MCF 10A (cell line): ENCODE measurements around the gene OXER1. TPM values are rescaled to one million over a fixed set of nuclear protein-coding genes. Genes with fewer than 3 reads are reported as not detected.

Experiments used
- Bru-seq: library from RNA; stranded (reverse); fragments of 400-500 nt; gene quantifications from one replicate; lab custom pipeline; 2021; lab: Mats Ljungman, UMichigan
- BruChase-seq, 2 experiments: library from RNA; stranded (reverse); fragments of 400-500 nt; gene quantifications; one replicate each; lab custom pipeline; 2021; lab: Mats Ljungman, UMichigan
- BruUV-seq: library from RNA; stranded (reverse); fragments of 400-500 nt; replicated peaks from 2 replicates; lab custom pipeline; 2021; lab: Mats Ljungman, UMichigan
- CTCF ChIA-PET: fragments of 300-600 bp; sonication (Branson Sonifier 250); formaldehyde crosslinking; extraction: SDS; loops from one replicate; lab custom pipeline; 2021; ENCODE audit warnings: antibody characterized with exemption, inconsistent platforms; lab: Yijun Ruan, JAX
- POLR2A ChIA-PET: fragments of 300-600, 350-650 bp; sonication (Branson Sonifier 250); formaldehyde crosslinking; extraction: SDS; loops from one replicate; lab custom pipeline; 2020; ENCODE audit warnings: antibody characterized with exemption, inconsistent platforms; lab: Yijun Ruan, JAX
- DNase-seq: peaks from one replicate; pipeline ENCODE4 v3.0.0-alpha.2; 2018; ENCODE audit not compliant: unreplicated experiment
- H3K27ac Mint-ChIP-seq: one replicate; pipeline ENCODE4 v1.8.0; 2022; ENCODE audit warnings: mild to moderate bottlenecking, low read depth, mixed read lengths; ENCODE audit not compliant: unreplicated experiment
- H3K27me3 Mint-ChIP-seq: one replicate; pipeline ENCODE4 v1.8.0; 2022; ENCODE audit warnings: mixed read lengths; ENCODE audit not compliant: insufficient read depth, unreplicated experiment
- H3K36me3 Mint-ChIP-seq: one replicate; pipeline ENCODE4 v1.8.0; 2022; ENCODE audit warnings: mild to moderate bottlenecking, moderate library complexity, mixed read lengths; ENCODE audit not compliant: insufficient read depth, unreplicated experiment
- H3K4me1 Mint-ChIP-seq: one replicate; pipeline ENCODE4 v1.8.0; 2022; ENCODE audit warnings: mixed read lengths; ENCODE audit not compliant: insufficient read depth, unreplicated experiment
- H3K4me3 Mint-ChIP-seq: one replicate; pipeline ENCODE4 v1.8.0; 2022; ENCODE audit warnings: mild to moderate bottlenecking, moderate library complexity, mixed read lengths; ENCODE audit not compliant: unreplicated experiment
- H3K9me3 Mint-ChIP-seq: one replicate; pipeline ENCODE4 v1.8.0; 2022; ENCODE audit warnings: mixed read lengths; ENCODE audit not compliant: unreplicated experiment
- CTCF ChIP-seq: fragments of 200-600 bp; IDR thresholded peaks from one replicate; pipeline ENCODE4 v1.8.0; 2022; ENCODE audit warnings: antibody characterized with exemption, mild to moderate bottlenecking; ENCODE audit not compliant: unreplicated experiment
- intact Hi-C: fragments of 100-400 bp; cut with micrococcal nuclease; formaldehyde crosslinking; loops from 2 replicates; pipeline ENCODE4 v1.14.1; 2022
- long read RNA-seq: library from polyadenylated mRNA; stranded (forward); transcript quantifications from one replicate; pipeline ENCODE4 v2.0.0, GENCODE V29; 2022
- total RNA-seq: library from RNA; stranded (reverse); gene quantifications from 2 replicates; pipeline ENCODE4 v1.2.3, GENCODE V29; 2022

Gene OXER1
- total RNA-seq: not detected in 2 replicates
- not detected for Bru-seq, nascent RNA
- not detected for BruChase-seq, experiment 1, labeled RNA remaining after a 6-hour chase
- not detected for BruChase-seq, experiment 2, labeled RNA remaining after a 2-hour chase
- long read RNA-seq: 0 reads

DNA sequence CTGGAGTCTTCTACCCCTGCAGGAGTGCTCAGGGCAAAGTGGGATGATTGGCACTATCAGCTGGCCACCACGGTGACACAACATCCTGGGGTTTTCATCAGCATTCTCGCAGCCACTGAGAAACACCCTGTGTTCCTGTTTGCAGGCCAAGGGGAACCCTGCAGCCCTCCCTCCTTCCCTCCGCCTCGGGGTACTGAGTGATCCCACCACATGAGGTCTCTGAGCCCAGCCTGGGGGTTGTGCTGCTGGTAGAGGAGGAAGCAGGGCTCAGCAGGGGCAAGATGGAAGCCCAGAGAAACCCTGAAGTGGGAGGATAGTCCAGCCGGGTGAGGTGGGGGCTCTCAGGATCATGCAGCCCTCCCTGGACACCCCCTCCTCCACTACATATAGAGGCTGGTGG, at the start of gene OXER1:
Gene OXER1, minus strand, starts transcription at position 40 of the 400 bp plus-strand sequence. CDS start 73 bp downstream, outside the sequence.
- Mint-ChIP-seq H3K4me3 (no peak within 1 kb of the TSS), H3K36me3 (no peaks in the 10 kb centered on the region), H3K27ac (peak within 1 kb of the TSS; percentile 40), H3K9me3 (no peaks in the 10 kb centered on the region), H3K4me1 (peaks cover 6% of the 10 kb centered on the region), H3K27me3 (no peaks in the 10 kb centered on the region)
- ChIA-PET POLR2A (no interaction called here), CTCF (no interaction called here)
- no peak for DNase-seq
- no TSS peak for BruUV-seq
- intact Hi-C loops: no loop called here
- TF ChIP-seq CTCF: no peak

DNA sequence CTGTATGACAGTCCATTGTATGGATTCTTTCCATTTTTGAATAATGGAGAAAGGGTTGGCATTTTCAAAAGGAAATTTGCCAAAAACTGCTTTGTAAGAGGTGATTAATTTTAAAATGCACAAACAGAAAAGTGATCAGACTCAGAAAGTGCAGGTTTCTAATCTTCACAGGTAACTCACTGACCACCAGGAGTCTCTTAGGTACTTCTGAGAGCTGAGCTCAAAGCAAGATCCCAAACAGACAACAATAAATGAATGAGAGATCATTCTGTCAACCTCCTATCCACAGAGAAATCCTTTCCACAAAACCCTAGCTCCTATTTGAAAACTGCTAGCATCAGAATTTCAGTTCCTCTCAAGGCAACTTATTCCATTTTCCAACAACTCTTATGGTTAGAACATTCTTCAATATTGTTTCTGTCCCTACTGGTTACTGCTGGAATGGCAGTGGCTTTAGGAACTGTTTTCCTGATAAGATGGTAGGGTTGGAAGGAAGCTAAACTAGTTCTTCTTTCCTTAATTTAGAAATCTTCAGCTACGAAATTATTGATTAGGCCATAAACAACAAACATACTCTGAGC, 49.1 kb upstream of the OXER1 start:
- ChIA-PET CTCF (interaction anchor here (0.6 to 2.7 kb wide), 11 partner anchors 9 to 1503 kb away, joined by 3 to 17 read pairs (median 3); no protein-coding TSS in a partner anchor), POLR2A (interaction anchor here (0.7 to 1.9 kb wide), 4 partner anchors 17 to 784 kb away, joined by 3 to 5 read pairs (median 4); partner anchors contain the start of genes THADA and ZFP36L2)
- BruUV-seq: no TSS peak
- DNase-seq: peak; percentile 46
- Mint-ChIP-seq H3K4me3 (no peak overlapping the region), H3K36me3 (peaks cover 14% of the 10 kb centered on the region), H3K27ac (no peak overlapping the region), H3K4me1 (peaks cover 13% of the 10 kb centered on the region), H3K9me3 (no peaks in the 10 kb centered on the region), H3K27me3 (no peaks in the 10 kb centered on the region)
- TF ChIP-seq CTCF: peak; percentile 55
- intact Hi-C loops: no loop called here

GRCh38 chr2:42810971-42811811, 47.3 kb upstream of the OXER1 start:
- no TSS peak for BruUV-seq
- peaks cover 14% of the 10 kb centered on the region for H3K36me3 Mint-ChIP-seq

More at GRCh38 chr2:42810971-42811811, 47.3 kb upstream of the OXER1 start:
- Mint-ChIP-seq H3K9me3 (no peaks in the 10 kb centered on the region), H3K27ac (peak overlapping the region; percentile 84), H3K4me3 (peak overlapping the region; percentile 80), H3K4me1 (peaks cover 13% of the 10 kb centered on the region), H3K27me3 (no peaks in the 10 kb centered on the region)
- ChIA-PET CTCF (interaction anchor here (0.7 to 1.7 kb wide), 3 partner anchors 23 to 418 kb away, joined by 3 to 6 read pairs (median 3); no protein-coding TSS in a partner anchor), POLR2A (interaction anchor here (0.6 to 3.5 kb wide), 10 partner anchors 8 to 785 kb away, joined by 3 to 14 read pairs (median 5); partner anchors contain the start of gene THADA)
- TF ChIP-seq CTCF: no peak
- intact Hi-C loops: no loop called here
- DNase-seq: no peak
